K562 (cell line): ENCODE results near the gene MED16. TPM values are rescaled to one million over a fixed set of nuclear protein-coding genes. Genes with fewer than 3 reads are reported as not detected.
A peak's percentile ranks its signal among the peaks of the same experiment; 100 is the strongest.

Experiments
- ARID1B ChIP-seq: fragments of 450-650 bp; IDR thresholded peaks from 2 replicates; pipeline ENCODE4 v1.6.1; 2016; ENCODE audit warnings: antibody characterized with exemption, mild to moderate bottlenecking, inconsistent platforms
- CBFB ChIP-seq: sonication (generic); formaldehyde crosslinking; IDR thresholded peaks from 2 replicates; pipeline ENCODE4 v1.4.0; 2020; ENCODE audit warnings: mild to moderate bottlenecking, missing genetic modification reagents
- CHAMP1 ChIP-seq: fragments of 450-650 bp; IDR thresholded peaks from 2 replicates; pipeline ENCODE4 v1.6.1; 2016; ENCODE audit warnings: mild to moderate bottlenecking
- EGR1 ChIP-seq: fragments of 450-650 bp; conservative IDR thresholded peaks from 2 replicates; pipeline ENCODE4 v1.6.1; 2017; ENCODE audit warnings: mild to moderate bottlenecking
- GTF2A2 ChIP-seq: IDR thresholded peaks from 2 replicates; pipeline ENCODE4 v1.6.1; 2016; ENCODE audit warnings: mild to moderate bottlenecking, missing genetic modification characterization, missing compliant biosample characterization
- HCFC1 ChIP-seq: IDR thresholded peaks from 2 replicates; pipeline ENCODE4 v1.6.1; 2012; ENCODE audit warnings: low read depth, low read length, improper control_type of control experiment
- HDAC6 ChIP-seq: IDR thresholded peaks from 2 replicates; pipeline ENCODE4 v1.6.1; 2012; ENCODE audit warnings: low read depth, mild to moderate bottlenecking, control low read depth, inconsistent platforms, low read length, moderate library complexity
- MAFK ChIP-seq: IDR thresholded peaks from 2 replicates; pipeline ENCODE4 v1.6.1; 2011; ENCODE audit warnings: low read length, improper control_type of control experiment
- NFE2 ChIP-seq: IDR thresholded peaks from 2 replicates; pipeline ENCODE4 v1.6.1; 2014; ENCODE audit warnings: antibody characterized with exemption, low read depth
- NUFIP1 ChIP-seq: fragments of 450-650 bp; IDR thresholded peaks from 2 replicates; pipeline ENCODE4 v1.6.1; 2018; ENCODE audit not compliant: partially characterized antibody
- POLR2H ChIP-seq: IDR thresholded peaks from 2 replicates; pipeline ENCODE4 v1.6.1; 2016; ENCODE audit warnings: missing genetic modification characterization, low read depth, mild to moderate bottlenecking, control low read depth, missing compliant biosample characterization, moderate library complexity
- POLR3G ChIP-seq: IDR thresholded peaks from 2 replicates; pipeline ENCODE4 v1.6.1; 2011; ENCODE audit not compliant: insufficient read length, insufficient replicate concordance; ENCODE audit errors: extremely low read depth
- POU5F1 ChIP-seq: fragments of 150-350 bp; IDR thresholded peaks from 2 replicates; pipeline ENCODE4 v1.6.1; 2014; ENCODE audit warnings: borderline replicate concordance, low read length, low read depth, mild to moderate bottlenecking; ENCODE audit not compliant: partially characterized antibody
- RBBP5 ChIP-seq: fragments of 200-600 bp; sonication (generic); IDR thresholded peaks from 2 replicates; pipeline ENCODE4 v1.6.1; 2012; ENCODE audit warnings: borderline replicate concordance, mild to moderate bottlenecking, low read length, control low read depth, inconsistent platforms; ENCODE audit not compliant: insufficient read depth, poor library complexity, severe bottlenecking
- SMARCE1 ChIP-seq: fragments of 450-650 bp; IDR thresholded peaks from 2 replicates; pipeline ENCODE4 v1.7.1; 2016; ENCODE audit warnings: mild to moderate bottlenecking
- THRA ChIP-seq: fragments of 450-650 bp; IDR thresholded peaks from 2 replicates; pipeline ENCODE4 v1.6.1; 2017; ENCODE audit warnings: mild to moderate bottlenecking, moderate library complexity
- XRCC3 ChIP-seq: fragments of 450-650 bp; IDR thresholded peaks from 2 replicates; pipeline ENCODE4 v1.6.1; 2017; ENCODE audit warnings: mild to moderate bottlenecking, moderate library complexity
- ZNF12 ChIP-seq: sonication (generic); formaldehyde crosslinking; IDR thresholded peaks from 2 replicates; pipeline ENCODE4 v1.4.0; 2020; ENCODE audit warnings: mild to moderate bottlenecking, missing genetic modification reagents
- polyA plus RNA-seq, 8 experiments: library from polyadenylated mRNA; depleted of rRNA in 4 of 8; stranded (reverse) in 5 of 8; unstranded in 3 of 8; fragments of >200 nt; fragmentation: Nextera tagmentation in 2 of 8; fragmentation: Illumina TruSeq in 1 of 8; extraction: Ambion mirVana in 2 of 8; extraction: Trizol in 1 of 8; gene quantifications; 2 replicates each; pipeline versions ENCODE4 v1.2.1 to v1.2.3, GENCODE V29; 2011 to 2014; ENCODE audit warnings: inconsistent platforms in 1 of 8, missing spikeins in 1 of 8
- total RNA-seq, 7 experiments: library from RNA; depleted of rRNA in 6 of 7; stranded (reverse); fragments of >200 nt in 6 of 7; fragmentation: Illumina TruSeq in 2 of 7; extraction: Trizol in 2 of 7; gene quantifications; 2 replicates each; pipeline versions ENCODE4 v1.2.1 to v1.2.3, GENCODE V29; 2011 to 2021; ENCODE audit warnings: low replicate concordance in 1 of 7
- TF ChIP-seq, protein P1 (sequence below), 2 experiments: fragments of 450-650 bp in 1 of 2; sonication (generic) in 1 of 2; formaldehyde crosslinking; conservative IDR thresholded peaks; 2 replicates each; pipeline versions ENCODE4 v1.4.0 to v1.8.1; 2020 to 2022; ENCODE audit warnings: mild to moderate bottlenecking in 1 of 2, missing genetic modification reagents in 1 of 2
- TF ChIP-seq, protein P2 (sequence below): sonication (generic); formaldehyde crosslinking; IDR thresholded peaks from 2 replicates; pipeline ENCODE4 v1.8.0; 2022; ENCODE audit warnings: mild to moderate bottlenecking, missing genetic modification reagents

Gene MED16
- total and polyA plus RNA-seq, 9 of the 15 experiments (the other 6 are each of a cell fraction or from before 2014, with no cell fraction given) = 0.89 to 59.9 (median 8.6) TPM

GRCh38 chr19:925526-926322 lies 32.7 kb upstream of the MED16 start, which contains the start of gene ARID3A (continued):
- TF ChIP-seq CHAMP1 = no peak
- no peak for TF ChIP-seq CBFB (CRISPR knock-in tag)
- TF ChIP-seq POU5F1 = no peak
- TF ChIP-seq HCFC1 = peak; percentile 35
- TF ChIP-seq RBBP5 = no peak
- no peak for TF ChIP-seq POLR2H (tag)
- TF ChIP-seq, protein P1, sequence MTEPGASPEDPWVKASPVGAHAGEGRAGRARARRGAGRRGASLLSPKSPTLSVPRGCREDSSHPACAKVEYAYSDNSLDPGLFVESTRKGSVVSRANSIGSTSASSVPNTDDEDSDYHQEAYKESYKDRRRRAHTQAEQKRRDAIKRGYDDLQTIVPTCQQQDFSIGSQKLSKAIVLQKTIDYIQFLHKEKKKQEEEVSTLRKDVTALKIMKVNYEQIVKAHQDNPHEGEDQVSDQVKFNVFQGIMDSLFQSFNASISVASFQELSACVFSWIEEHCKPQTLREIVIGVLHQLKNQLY (CRISPR knock-in tag; conservative IDR thresholded peaks at IDR 0.05) = no peak
- TF ChIP-seq MAFK = no peak
- peak; percentile 90 for TF ChIP-seq EGR1
- TF ChIP-seq NFE2 = 0 out of 2 replicates have a peak, but pooled peaks have one; percentile 6
- no peak for TF ChIP-seq NUFIP1
- no peak for TF ChIP-seq ZNF12 (CRISPR knock-in tag)
- TF ChIP-seq SMARCE1 = 0 out of 2 replicates have a peak, but pooled peaks have one; percentile 24
- TF ChIP-seq ARID1B = no peak
- TF ChIP-seq GTF2A2 = no peak
- no peak for TF ChIP-seq HDAC6
- TF ChIP-seq THRA = no peak
- no peak for TF ChIP-seq POLR3G
- no peak for TF ChIP-seq XRCC3
- TF ChIP-seq, protein P2, sequence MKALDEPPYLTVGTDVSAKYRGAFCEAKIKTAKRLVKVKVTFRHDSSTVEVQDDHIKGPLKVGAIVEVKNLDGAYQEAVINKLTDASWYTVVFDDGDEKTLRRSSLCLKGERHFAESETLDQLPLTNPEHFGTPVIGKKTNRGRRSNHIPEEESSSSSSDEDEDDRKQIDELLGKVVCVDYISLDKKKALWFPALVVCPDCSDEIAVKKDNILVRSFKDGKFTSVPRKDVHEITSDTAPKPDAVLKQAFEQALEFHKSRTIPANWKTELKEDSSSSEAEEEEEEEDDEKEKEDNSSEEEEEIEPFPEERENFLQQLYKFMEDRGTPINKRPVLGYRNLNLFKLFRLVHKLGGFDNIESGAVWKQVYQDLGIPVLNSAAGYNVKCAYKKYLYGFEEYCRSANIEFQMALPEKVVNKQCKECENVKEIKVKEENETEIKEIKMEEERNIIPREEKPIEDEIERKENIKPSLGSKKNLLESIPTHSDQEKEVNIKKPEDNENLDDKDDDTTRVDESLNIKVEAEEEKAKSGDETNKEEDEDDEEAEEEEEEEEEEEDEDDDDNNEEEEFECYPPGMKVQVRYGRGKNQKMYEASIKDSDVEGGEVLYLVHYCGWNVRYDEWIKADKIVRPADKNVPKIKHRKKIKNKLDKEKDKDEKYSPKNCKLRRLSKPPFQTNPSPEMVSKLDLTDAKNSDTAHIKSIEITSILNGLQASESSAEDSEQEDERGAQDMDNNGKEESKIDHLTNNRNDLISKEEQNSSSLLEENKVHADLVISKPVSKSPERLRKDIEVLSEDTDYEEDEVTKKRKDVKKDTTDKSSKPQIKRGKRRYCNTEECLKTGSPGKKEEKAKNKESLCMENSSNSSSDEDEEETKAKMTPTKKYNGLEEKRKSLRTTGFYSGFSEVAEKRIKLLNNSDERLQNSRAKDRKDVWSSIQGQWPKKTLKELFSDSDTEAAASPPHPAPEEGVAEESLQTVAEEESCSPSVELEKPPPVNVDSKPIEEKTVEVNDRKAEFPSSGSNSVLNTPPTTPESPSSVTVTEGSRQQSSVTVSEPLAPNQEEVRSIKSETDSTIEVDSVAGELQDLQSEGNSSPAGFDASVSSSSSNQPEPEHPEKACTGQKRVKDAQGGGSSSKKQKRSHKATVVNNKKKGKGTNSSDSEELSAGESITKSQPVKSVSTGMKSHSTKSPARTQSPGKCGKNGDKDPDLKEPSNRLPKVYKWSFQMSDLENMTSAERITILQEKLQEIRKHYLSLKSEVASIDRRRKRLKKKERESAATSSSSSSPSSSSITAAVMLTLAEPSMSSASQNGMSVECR (CRISPR knock-in tag) = no peak; the same call in 1 of the 2 replicates
